Activated T-cell treated with anti-CD3 and anti-CD28 coated beads for 24 hours (primary cell): Measurements from ENCODE around the gene TMTC2.

Experiments
- DNase-seq: peaks from one replicate; pipeline ENCODE4 v3.0.0-alpha.2; 2020; ENCODE audit warnings: low read depth

The TMTC2 gene

DNA sequence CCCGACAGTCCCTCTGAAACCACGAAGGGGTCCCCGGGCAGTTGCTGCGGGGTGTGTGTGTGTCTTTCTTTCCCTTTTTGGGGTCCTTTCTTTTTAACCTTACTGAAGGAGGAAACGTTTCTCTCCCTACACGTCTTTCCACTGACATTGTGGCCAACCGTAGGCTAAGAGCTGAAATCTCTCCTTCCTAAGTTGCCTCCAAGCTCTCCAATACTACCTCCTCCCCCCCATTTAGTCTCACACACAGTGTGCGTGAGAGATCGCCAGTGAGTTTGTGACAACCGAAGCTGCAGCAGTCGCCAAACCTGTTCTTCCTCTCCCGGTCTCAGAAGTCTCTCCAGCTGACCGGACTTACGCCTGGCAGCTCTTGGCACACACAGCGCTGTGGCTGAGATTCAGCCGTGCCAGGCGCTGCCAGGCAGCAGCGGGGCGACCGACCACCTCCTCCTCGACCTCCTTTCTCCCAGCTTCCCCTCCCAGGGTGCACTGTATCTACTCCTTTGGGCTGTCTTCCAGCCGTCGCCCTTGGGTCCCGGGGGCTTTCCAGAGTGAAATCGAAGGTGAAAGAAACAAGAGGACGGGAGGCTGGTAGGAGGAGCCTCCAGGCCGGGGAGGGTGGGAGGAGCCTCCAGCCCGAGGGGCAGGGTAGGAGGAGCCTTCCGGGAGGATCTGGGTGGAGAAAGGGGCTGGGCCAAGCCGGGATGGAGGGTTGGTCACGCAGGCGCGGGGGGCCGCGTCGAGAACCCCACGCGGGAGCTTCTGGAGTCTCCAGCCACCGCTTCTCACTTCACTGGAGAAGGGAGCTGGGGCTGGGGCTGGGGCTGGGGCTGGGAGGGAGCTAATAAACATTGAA is at the start of gene TMTC2:
TSS of gene TMTC2 (plus strand) at position 739 of the 853 bp plus-strand sequence.
- peak; percentile 91 for DNase-seq

DNA sequence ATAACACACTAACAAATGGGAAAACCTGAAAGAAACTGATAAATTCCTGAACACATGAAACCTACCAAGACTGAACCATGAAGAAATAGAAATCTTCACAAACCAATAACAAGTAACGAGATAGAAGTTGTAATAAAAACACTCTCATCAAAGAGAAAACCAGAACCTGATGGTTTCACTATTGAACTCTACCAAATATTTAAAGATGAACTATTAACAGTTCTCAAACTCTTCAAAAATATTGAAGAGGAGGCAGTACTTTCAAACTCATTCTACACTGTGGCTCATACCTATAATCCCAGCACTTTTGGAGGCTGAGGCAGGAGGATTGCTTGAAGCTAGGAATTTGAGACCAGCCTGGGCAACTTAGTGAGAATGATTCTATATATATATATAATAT is 48.4 kb upstream of the TMTC2 start:
- DNase-seq = no peak

- no peak for DNase-seq
These were observed 41.8 kb upstream of the TMTC2 start for GRCh38 chr12:82644896-82645295.

DNA sequence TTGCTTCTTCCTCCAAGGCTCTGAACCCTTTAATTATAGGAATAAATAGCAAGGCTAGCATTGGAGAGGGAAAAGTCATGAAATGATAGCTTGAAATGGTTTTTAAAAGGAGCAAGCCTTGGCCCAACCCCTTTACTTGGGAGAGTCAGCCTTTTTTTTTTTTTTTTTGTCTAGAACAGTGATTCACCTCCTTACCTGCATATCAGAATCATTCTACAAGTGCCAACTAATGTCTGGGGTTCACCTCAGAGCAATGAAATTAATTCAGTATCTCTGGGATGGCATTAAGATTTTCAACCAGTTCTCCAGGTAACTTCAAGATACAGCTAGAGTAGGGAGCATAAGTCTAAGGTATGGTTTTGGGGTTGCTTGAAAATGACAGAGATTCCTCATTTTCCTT is 41.3 kb upstream of the TMTC2 start:
- DNase-seq = no peak

DNA sequence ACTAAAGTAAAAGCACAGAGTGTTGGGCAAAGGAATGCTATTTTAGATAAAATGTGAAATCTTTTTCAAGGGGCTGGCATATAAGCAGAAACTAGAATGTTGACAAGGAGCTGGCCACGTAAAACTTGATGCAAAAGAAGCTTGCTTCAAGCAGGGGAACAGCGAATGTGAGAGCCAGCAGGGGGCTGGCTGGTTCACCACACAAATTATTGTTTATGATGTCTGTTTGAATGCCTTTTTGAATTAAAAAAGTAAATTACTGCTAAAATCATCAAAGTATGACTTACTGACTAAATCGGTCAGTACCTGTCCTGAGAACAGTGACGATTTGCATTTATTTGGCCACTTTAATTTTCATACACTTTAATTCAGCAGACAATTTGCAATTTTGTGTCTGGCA is 38.9 kb upstream of the TMTC2 start:
- no peak for DNase-seq

DNA sequence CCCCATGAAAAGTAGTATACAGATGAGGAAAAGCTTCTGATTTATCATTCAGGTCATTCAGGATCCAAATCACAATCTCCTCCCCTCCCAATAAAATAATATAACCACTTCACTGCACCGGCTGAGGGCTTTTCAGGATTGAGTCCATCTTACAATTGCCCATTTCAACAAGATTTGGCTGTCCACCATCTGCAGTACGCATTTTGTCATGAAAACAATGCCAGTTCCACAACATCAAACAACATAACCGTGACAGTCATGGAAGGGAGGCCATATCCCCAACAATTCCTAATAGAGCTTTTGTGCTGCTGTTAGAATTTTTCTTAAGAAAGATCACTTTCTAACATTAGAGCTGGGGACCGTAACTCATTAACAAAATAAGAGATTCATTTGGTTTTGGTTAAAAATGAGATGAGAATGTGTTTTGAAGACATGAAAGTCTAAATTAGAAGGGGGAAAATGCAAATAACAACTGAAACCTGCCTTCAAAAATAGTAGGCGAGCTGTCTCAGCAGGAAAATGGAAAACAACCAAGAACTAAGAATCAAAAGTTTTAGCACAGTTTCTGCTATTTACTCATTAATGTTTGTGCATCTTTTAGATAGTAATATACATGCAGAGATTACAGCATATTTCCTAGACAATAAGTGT is 38.3 kb upstream of the TMTC2 start:
- no peak for DNase-seq

DNA sequence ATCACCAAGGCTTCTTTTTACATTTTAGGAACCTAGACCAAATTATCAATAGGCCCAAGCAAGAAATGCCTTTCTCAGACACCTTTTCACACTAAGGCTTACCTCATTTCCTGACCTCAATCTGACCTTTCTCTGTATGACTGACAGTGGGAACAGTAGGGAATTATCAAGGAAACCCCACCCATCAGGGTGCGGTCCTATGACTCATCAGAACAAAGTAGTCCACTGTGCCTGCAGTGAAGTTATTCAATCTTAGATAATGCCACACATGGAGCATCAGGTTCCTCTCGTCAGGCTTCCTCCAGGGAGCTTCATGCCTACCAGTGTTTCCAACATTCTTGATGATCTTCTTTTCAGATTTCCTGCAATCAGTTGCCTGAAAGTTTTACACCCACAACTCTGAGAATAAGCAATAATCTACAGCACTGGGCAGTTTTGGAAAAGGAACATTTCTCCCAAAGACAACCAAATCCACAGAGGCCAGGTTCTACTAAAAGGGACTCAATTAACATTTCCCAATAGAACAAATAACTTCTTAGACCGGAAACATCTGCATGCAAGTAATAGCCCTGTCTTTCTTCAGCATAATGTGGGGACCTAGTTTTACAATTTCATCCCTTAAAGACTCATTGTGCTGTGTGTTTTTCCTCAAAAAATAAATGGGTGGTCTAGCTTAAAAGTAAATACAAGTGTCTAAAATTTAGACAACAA is 35.9 kb upstream of the TMTC2 start:
- no peak for DNase-seq

DNA sequence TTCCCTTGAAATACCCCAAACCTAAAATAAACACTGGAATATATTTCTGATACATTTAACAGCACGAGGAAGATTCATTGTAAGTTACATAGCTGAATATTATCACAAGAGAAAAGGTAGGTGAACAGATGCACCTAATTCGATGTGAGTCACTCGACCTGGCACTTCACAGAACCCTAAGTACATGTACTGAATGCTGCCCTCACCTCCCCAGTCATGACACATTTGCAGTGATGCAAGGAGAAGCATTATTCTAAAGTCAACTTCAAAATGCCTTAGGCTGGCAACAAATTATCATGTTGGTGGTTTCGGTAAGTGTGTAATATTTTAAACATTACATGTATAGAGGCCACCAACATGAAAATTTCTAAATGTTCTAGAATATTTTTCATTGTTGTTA is 35.2 kb upstream of the TMTC2 start:
- DNase-seq = no peak

- no peak for DNase-seq
These were observed 34.6 kb upstream of the TMTC2 start for GRCh38 chr12:82652071-82652470.

DNA sequence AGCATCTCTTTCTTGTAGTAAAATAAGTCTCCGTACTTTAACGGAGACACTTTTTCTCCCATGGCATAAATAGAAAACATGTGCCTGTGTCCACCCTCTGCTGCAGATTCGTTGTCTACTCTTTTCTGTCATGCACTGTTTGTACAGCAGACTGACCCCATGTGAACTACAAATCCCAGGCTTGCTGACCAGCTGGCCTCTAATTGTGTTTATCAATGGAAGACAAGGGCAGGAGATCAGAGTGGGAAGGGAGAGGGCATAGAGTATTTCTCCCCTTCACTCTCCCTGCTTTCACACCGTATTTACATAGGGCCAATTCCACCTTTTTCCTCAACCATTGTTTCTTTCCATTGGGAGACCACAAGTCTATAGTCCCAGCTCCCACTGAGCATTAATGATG is 31.0 kb upstream of the TMTC2 start:
- no peak for DNase-seq

DNA sequence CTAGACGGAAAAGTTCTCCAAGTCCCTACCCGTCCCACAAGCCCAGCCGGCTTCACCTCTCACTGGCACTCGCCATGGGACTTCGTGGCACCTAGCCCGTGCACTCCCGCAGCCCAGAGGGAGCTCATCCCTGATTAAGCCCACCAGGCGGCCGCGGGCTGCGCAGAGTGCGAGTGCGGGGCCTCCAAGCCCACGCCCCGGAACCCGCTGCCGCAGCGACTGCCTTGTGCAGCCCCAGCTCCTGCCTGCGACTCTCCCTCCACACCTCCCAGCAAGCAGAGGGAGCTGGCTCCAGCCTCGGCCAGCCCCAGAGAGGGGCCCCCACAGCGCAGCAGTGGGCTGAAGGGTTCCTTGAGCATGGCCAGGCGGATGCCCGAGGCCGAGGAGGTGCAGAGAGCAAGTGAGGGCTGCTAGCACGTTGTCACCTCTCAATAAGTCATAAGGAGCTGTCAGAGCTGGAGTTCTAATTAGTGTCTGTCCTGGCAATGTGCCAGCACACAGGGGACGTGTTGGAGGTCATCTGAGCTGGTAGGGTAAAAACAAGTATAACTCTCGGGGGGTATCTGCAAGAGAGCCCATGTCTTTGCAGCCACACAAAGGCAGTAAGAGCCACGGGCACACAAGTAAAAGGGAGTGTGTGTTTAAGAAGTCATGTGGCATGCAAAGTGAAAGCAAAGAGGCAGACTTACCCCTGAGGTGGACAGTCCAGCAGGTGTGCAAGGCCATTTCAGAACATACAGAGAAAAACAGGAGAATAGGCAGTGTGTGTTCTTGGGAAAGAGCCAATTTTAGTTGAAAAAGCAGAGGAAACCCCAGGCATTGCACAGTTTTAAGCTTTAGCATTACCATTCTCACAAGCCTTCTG is 27.1 kb upstream of the TMTC2 start:
- no peak for DNase-seq

DNA sequence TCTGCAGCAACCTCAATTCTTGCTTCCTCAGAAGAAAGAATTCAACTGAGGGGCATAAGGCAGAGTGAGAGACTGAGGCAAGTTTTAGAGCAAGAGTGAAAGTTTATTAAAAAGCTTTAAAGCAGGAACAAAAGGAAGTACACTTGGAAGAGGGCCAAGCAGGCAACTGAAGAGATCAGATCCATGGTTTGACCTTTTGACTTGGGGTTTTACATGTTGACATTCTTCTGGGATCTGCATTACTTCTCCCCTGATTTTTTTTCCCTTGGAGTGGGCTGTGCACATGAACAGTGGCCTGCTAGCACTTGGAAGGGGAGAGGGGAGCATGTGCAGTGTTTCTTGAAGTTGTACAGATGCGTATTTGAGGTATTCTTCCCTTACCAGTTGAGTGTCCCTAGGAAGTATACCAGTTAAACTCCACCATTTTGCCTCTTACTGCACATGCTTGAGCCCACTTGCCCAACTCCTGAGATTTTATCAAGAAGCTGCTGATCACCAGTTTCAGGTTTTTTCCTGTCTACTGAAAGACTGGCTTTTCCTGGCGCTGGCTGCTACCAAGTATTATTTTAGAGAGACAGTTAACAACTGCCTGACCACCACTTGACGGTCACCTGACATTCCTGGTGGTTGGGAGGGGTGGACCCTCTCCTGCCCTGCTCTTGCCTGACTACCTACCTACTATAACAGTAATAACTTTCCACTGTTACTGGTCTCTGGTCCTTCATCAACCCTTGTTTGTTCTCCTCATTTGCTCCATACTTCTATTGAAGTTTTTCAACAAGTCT is 26.0 kb upstream of the TMTC2 start:
- DNase-seq = no peak

- DNase-seq = no peak
These were observed 22.8 kb upstream of the TMTC2 start for GRCh38 chr12:82663893-82664292.

GRCh38 chr12:82665142-82665923 is 21.4 kb upstream of the TMTC2 start:
- no peak for DNase-seq

- no peak for DNase-seq
These were observed 19.9 kb upstream of the TMTC2 start for GRCh38 chr12:82666830-82667229.

GRCh38 chr12:82671673-82672195 is 15.0 kb upstream of the TMTC2 start:
- no peak for DNase-seq

GRCh38 chr12:82672811-82673495 is 13.8 kb upstream of the TMTC2 start:
- no peak for DNase-seq

DNA sequence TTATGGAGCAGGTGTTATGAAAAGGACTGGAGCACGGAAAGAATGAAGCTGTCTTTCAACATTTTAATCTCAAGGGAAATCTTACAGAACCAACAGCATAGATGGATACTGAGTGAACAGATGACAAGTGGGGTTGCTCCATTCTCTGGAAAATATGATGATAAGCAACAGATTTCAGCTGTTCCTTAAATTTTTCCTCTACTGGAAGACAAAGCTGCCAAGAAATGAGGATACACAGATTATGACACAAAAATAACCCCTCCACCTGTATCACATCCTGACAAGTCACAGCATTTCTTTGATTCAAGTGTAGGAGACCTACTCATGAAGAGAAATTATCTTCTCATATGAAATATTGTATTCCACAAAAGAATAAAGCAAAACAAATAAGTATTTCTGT is 13.0 kb upstream of the TMTC2 start:
- no peak for DNase-seq

- DNase-seq = no peak
These were observed 11.5 kb upstream of the TMTC2 start for GRCh38 chr12:82675246-82675645.

- DNase-seq = no peak
These were observed 4.4 kb upstream of the TMTC2 start for GRCh38 chr12:82682326-82682725.
